SK-N-SH treated with all-trans-retinoic acid at 6 μM for 48 hours (cell line): ENCODE data around the gene CHRNA10.

Source experiments
- ATAC-seq: fragments of 200-7000 bp; cut with Tn5 transposase; 3 replicates; pipeline ENCODE4 v1.9.1; 2020; ENCODE audit warnings: mild to moderate bottlenecking, moderate library complexity
- BACH2 ChIP-seq: fragments of 250-450 bp; sonication (Bioruptor Pico); IDR thresholded peaks from 2 replicates; pipeline ENCODE4 v1.9.0; 2021; ENCODE audit warnings: mild to moderate bottlenecking, borderline replicate concordance
- CSDC2 ChIP-seq: fragments of 250-450 bp; sonication (Bioruptor Pico); IDR thresholded peaks from 2 replicates; pipeline ENCODE4 v1.5.0; 2020; ENCODE audit warnings: mild to moderate bottlenecking, moderate library complexity
- ESRRG ChIP-seq: fragments of 250-450 bp; sonication (Bioruptor Pico); IDR thresholded peaks from 2 replicates; pipeline ENCODE4 v1.6.1; 2021; ENCODE audit warnings: mild to moderate bottlenecking
- GLIS3 ChIP-seq: fragments of 250-450 bp; sonication (Bioruptor Pico); IDR thresholded peaks from 2 replicates; pipeline ENCODE4 v1.5.0; 2020; ENCODE audit warnings: mild to moderate bottlenecking, moderate library complexity
- ISL1 ChIP-seq: fragments of 250-450 bp; sonication (Bioruptor Pico); IDR thresholded peaks from 2 replicates; pipeline ENCODE4 v2.1.2; 2022; ENCODE audit warnings: mild to moderate bottlenecking, moderate library complexity
- OSR1 ChIP-seq: fragments of 250-450 bp; sonication (Bioruptor Pico); IDR thresholded peaks from 2 replicates; pipeline ENCODE4 v1.8.0; 2022; ENCODE audit warnings: moderate library complexity, mild to moderate bottlenecking, inconsistent platforms
- PPARA ChIP-seq: fragments of 250-450 bp; sonication (Bioruptor Pico); IDR thresholded peaks from 2 replicates; pipeline ENCODE4 v1.5.0; 2020; ENCODE audit warnings: mild to moderate bottlenecking, borderline replicate concordance
- RARB ChIP-seq: fragments of 250-450 bp; sonication (Bioruptor Pico); IDR thresholded peaks from 2 replicates; pipeline ENCODE4 v1.8.0; 2021; ENCODE audit warnings: mild to moderate bottlenecking, moderate library complexity
- SNAI2 ChIP-seq: fragments of 250-450 bp; sonication (Bioruptor Pico); IDR thresholded peaks from 2 replicates; pipeline ENCODE4 v1.5.0; 2020; ENCODE audit warnings: mild to moderate bottlenecking, moderate library complexity
- TCF4 ChIP-seq: fragments of 250-450 bp; sonication (Bioruptor Pico); IDR thresholded peaks from 2 replicates; pipeline ENCODE4 v1.8.0; 2021; ENCODE audit warnings: mild to moderate bottlenecking, moderate library complexity, borderline replicate concordance
- TOX ChIP-seq: fragments of 250-450 bp; sonication (Bioruptor Pico); IDR thresholded peaks from 2 replicates; pipeline ENCODE4 v1.8.0; 2021; ENCODE audit warnings: mild to moderate bottlenecking, moderate library complexity, borderline replicate concordance
- ZC3H10 ChIP-seq: fragments of 250-450 bp; sonication (Bioruptor Pico); IDR thresholded peaks from 2 replicates; pipeline ENCODE4 v1.5.1; 2021; ENCODE audit warnings: mild to moderate bottlenecking, moderate library complexity
- ZFP3 ChIP-seq: fragments of 250-450 bp; sonication (Bioruptor Pico); IDR thresholded peaks from 2 replicates; pipeline ENCODE4 v1.5.0; 2020; ENCODE audit warnings: mild to moderate bottlenecking, moderate library complexity
- ZNF565 ChIP-seq: fragments of 450-650 bp; formaldehyde crosslinking; conservative IDR thresholded peaks from 2 replicates; pipeline ENCODE4 v1.5.0; 2020; ENCODE audit warnings: low read depth, mild to moderate bottlenecking, moderate library complexity
- ZNF70 ChIP-seq: fragments of 450-650 bp; formaldehyde crosslinking; IDR thresholded peaks from 2 replicates; pipeline ENCODE4 v1.5.0; 2020; ENCODE audit warnings: mild to moderate bottlenecking, moderate library complexity
- ZNF8 ChIP-seq: fragments of 450-650 bp; formaldehyde crosslinking; IDR thresholded peaks from 2 replicates; pipeline ENCODE4 v1.5.0; 2020; ENCODE audit warnings: mild to moderate bottlenecking, moderate library complexity
- TF ChIP-seq, protein P1 (sequence below): fragments of 250-450 bp; sonication (Bioruptor Pico); IDR thresholded peaks from 2 replicates; pipeline ENCODE4 v1.5.0; 2020; ENCODE audit warnings: mild to moderate bottlenecking, moderate library complexity
- TF ChIP-seq, protein P2 (sequence below): fragments of 250-450 bp; sonication (Bioruptor Pico); IDR thresholded peaks from 2 replicates; pipeline ENCODE4 v1.5.1; 2020; ENCODE audit warnings: low read depth, mild to moderate bottlenecking, moderate library complexity
- TF ChIP-seq, protein P3 (sequence below): fragments of 250-450 bp; sonication (Bioruptor Pico); IDR thresholded peaks from 2 replicates; pipeline ENCODE4 v1.8.0; 2021; ENCODE audit warnings: low read depth, mild to moderate bottlenecking, moderate library complexity, borderline replicate concordance
- TF ChIP-seq, protein P4 (sequence below): fragments of 250-450 bp; sonication (Bioruptor Pico); IDR thresholded peaks from 2 replicates; pipeline ENCODE4 v1.5.1; 2021; ENCODE audit warnings: mild to moderate bottlenecking, moderate library complexity

CHRNA10 gene

DNA sequence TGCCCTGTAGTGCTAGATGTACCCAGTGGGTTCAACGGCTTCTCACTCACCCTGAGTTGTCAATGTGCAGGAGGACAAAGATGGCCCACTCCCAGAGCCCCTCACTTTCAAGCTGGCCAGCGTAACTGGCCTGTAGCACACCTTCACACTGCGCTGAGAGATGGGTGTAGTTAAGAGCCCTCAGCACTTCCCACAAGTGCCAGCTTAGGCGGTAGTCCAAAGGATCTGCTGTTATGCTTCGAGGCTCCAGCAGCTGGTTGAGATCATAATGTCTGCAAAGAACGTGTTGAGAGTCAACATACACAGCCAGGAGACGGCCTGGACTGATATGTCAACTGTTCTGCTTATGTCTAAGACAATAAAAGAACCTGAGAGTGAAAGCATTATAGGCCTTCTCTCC lies 14.7 kb upstream of the CHRNA10 start:
- TF ChIP-seq RARB, result no peak
- TF ChIP-seq, protein P1, sequence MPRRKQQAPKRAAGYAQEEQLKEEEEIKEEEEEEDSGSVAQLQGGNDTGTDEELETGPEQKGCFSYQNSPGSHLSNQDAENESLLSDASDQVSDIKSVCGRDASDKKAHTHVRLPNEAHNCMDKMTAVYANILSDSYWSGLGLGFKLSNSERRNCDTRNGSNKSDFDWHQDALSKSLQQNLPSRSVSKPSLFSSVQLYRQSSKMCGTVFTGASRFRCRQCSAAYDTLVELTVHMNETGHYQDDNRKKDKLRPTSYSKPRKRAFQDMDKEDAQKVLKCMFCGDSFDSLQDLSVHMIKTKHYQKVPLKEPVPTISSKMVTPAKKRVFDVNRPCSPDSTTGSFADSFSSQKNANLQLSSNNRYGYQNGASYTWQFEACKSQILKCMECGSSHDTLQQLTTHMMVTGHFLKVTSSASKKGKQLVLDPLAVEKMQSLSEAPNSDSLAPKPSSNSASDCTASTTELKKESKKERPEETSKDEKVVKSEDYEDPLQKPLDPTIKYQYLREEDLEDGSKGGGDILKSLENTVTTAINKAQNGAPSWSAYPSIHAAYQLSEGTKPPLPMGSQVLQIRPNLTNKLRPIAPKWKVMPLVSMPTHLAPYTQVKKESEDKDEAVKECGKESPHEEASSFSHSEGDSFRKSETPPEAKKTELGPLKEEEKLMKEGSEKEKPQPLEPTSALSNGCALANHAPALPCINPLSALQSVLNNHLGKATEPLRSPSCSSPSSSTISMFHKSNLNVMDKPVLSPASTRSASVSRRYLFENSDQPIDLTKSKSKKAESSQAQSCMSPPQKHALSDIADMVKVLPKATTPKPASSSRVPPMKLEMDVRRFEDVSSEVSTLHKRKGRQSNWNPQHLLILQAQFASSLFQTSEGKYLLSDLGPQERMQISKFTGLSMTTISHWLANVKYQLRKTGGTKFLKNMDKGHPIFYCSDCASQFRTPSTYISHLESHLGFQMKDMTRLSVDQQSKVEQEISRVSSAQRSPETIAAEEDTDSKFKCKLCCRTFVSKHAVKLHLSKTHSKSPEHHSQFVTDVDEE (CRISPR knock-in tag), result no peak
- TF ChIP-seq TOX, result no peak
- no peak for TF ChIP-seq ISL1 (CRISPR knock-in tag)
- TF ChIP-seq TCF4 (CRISPR knock-in tag), result no peak
- TF ChIP-seq OSR1, result no peak
- no peak for TF ChIP-seq PPARA
- no peak for TF ChIP-seq ZC3H10 (CRISPR knock-in tag)
- TF ChIP-seq SNAI2 (CRISPR knock-in tag), result no peak
- TF ChIP-seq ZNF565, result no peak
- TF ChIP-seq ZFP3 (CRISPR knock-in tag), result no peak
- TF ChIP-seq BACH2 (CRISPR knock-in tag), result no peak
- ATAC-seq, result no peak

DNA sequence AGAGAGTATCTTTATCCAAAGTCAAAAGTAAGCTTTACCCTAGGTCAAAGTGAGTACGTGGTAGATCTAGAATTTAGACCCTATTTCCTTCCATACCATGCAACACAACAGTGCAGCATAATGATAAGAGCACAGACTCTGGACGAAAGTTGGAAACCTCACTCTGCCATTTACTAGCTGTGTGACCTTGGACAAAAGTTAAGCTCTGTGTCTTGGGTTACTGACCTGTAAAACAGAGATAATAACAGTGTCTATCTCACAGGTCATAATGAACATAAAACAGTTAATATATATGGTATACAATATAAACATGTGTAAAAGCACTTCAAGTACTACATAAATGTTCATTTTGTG lies 13.6 kb upstream of the CHRNA10 start:
- TF ChIP-seq ZNF8 (CRISPR knock-in tag) (no peak), CSDC2 (CRISPR knock-in tag) (no peak), TCF4 (CRISPR knock-in tag) (no peak), ZNF70 (no peak), BACH2 (CRISPR knock-in tag) (no peak), ZFP3 (CRISPR knock-in tag) (no peak), RARB (no peak), GLIS3 (CRISPR knock-in tag) (no peak), ZNF565 (no peak), ZC3H10 (CRISPR knock-in tag) (no peak), ESRRG (CRISPR knock-in tag) (no peak)
- TF ChIP-seq, protein P1 (CRISPR knock-in tag), result no peak
- TF ChIP-seq, protein P2, sequence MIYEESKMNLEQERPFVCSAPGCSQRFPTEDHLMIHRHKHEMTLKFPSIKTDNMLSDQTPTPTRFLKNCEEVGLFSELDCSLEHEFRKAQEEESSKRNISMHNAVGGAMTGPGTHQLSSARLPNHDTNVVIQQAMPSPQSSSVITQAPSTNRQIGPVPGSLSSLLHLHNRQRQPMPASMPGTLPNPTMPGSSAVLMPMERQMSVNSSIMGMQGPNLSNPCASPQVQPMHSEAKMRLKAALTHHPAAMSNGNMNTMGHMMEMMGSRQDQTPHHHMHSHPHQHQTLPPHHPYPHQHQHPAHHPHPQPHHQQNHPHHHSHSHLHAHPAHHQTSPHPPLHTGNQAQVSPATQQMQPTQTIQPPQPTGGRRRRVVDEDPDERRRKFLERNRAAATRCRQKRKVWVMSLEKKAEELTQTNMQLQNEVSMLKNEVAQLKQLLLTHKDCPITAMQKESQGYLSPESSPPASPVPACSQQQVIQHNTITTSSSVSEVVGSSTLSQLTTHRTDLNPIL, result no peak
- TF ChIP-seq, protein P3, sequence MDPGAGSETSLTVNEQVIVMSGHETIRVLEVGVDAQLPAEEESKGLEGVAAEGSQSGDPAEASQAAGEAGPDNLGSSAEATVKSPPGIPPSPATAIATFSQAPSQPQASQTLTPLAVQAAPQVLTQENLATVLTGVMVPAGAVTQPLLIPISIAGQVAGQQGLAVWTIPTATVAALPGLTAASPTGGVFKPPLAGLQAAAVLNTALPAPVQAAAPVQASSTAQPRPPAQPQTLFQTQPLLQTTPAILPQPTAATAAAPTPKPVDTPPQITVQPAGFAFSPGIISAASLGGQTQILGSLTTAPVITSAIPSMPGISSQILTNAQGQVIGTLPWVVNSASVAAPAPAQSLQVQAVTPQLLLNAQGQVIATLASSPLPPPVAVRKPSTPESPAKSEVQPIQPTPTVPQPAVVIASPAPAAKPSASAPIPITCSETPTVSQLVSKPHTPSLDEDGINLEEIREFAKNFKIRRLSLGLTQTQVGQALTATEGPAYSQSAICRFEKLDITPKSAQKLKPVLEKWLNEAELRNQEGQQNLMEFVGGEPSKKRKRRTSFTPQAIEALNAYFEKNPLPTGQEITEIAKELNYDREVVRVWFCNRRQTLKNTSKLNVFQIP (CRISPR knock-in tag), result no peak
- TF ChIP-seq, protein P4, sequence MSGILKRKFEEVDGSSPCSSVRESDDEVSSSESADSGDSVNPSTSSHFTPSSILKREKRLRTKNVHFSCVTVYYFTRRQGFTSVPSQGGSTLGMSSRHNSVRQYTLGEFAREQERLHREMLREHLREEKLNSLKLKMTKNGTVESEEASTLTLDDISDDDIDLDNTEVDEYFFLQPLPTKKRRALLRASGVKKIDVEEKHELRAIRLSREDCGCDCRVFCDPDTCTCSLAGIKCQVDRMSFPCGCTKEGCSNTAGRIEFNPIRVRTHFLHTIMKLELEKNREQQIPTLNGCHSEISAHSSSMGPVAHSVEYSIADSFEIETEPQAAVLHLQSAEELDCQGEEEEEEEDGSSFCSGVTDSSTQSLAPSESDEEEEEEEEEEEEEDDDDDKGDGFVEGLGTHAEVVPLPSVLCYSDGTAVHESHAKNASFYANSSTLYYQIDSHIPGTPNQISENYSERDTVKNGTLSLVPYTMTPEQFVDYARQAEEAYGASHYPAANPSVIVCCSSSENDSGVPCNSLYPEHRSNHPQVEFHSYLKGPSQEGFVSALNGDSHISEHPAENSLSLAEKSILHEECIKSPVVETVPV, result no peak
- ATAC-seq, result no peak

DNA sequence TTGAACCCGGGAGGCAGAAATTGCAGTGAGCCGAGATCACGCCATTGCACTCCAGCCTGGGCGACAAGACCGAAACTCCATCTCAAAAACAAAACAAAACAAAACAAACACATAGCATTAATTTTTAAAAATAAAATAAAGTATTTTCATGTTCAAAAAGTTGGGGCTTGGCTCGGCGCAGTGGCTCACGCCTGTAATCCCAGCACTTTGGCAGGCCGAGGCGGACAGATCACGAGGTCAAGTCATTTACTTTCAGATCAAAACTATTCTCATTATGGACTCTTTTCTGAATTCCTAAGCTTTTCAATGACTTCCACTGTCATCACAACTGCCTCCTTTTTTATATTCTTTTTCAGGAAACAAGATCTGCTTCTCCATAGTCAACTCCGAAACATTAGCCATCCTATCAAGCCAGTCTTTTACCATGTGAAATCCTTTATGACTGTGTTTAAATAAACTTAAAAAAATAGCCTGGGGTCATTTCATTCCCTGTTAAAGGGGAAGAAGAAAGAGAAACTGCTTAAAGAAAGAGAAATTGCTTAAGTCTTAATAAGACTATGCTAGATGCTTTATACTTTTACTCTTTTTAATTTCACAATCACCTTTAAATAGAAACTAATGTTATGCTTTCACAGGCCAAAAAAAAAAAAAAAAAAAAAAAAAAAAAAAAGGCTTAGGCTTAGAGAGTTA lies 13.1 kb upstream of the CHRNA10 start:
- no peak for ATAC-seq
- no peak for TF ChIP-seq ZNF70
- TF ChIP-seq, protein P2, result no peak
